GM12878 (cell line): ENCODE data around the gene HNF4A. TPM values are rescaled to one million over a fixed set of nuclear protein-coding genes. Genes with fewer than 3 reads are reported as not detected.

Experiments used
- ATAC-seq: fragments of 200-7000 bp; cut with Tn5 transposase; 3 replicates; pipeline ENCODE4 v1.9.1; 2020; ENCODE audit warnings: mild to moderate bottlenecking, moderate library complexity
- BruUV-seq: library from RNA; stranded (reverse); fragments of 400-500 nt; replicated peaks from 2 replicates; lab custom pipeline; 2021; lab: Mats Ljungman, UMichigan
- CTCF ChIA-PET: fragments of 300-600 bp; sonication (Branson Sonifier 250); formaldehyde crosslinking; extraction: SDS; loops from one replicate; lab custom pipeline; 2021; ENCODE audit warnings: inconsistent platforms; lab: Yijun Ruan, JAX
- POLR2A ChIA-PET: fragments of 350-600 bp; formaldehyde crosslinking; extraction: SDS; loops from one replicate; lab custom pipeline; 2021; ENCODE audit warnings: inconsistent platforms; lab: Charles Lee
- RAD21 ChIA-PET: fragments of 300-600 bp; sonication (Branson Sonifier 250); formaldehyde crosslinking; loops from one replicate; lab custom pipeline; 2023; ENCODE audit warnings: antibody characterized with exemption; ENCODE audit not compliant: unreplicated experiment; lab: Charles Lee
- SMC1A ChIA-PET: fragments of 300-600 bp; sonication (Branson Sonifier 250); formaldehyde crosslinking; loops from one replicate; lab custom pipeline; 2023; ENCODE audit not compliant: unreplicated experiment, uncharacterized antibody; lab: Charles Lee
- DNase-seq: peaks from one replicate; pipeline ENCODE4 v3.0.0-alpha.2; 2011; ENCODE audit warnings: low read depth, low spot score
- FAIRE-seq: peaks from 3 replicates; lab custom pipeline; 2011; peaks lifted over from hg19 to GRCh38; lab: Jason Lieb, UNC
- H2AFZ ChIP-seq: 2 replicates; pipeline ENCODE4 v1.6.0; 2011; ENCODE audit warnings: low read depth, low read length, control low read depth; ENCODE audit not compliant: control insufficient read depth
- H3K27ac ChIP-seq: 2 replicates; pipeline ENCODE4 v1.5.1; 2011; ENCODE audit warnings: control low read depth; ENCODE audit not compliant: control insufficient read depth, insufficient read depth
- H3K27me3 ChIP-seq, 2 experiments: replicated peaks in 1 of 2; 2 replicates each; pipeline versions ENCODE4 v1.6.0 to v1.6.1; 2011; ENCODE audit warnings: low read length in 1 of 2; ENCODE audit not compliant: control insufficient read depth in 2 of 2, insufficient read depth in 2 of 2
- H3K36me3 ChIP-seq, 2 experiments: 2 replicates each; pipeline ENCODE4 v1.5.1; 2011; ENCODE audit warnings: low read length in 1 of 2; ENCODE audit not compliant: control insufficient read depth in 2 of 2, insufficient read depth in 2 of 2
- H3K4me1 ChIP-seq: 2 replicates; pipeline ENCODE4 v1.6.1; 2011; ENCODE audit warnings: mild to moderate bottlenecking, low read length, moderate library complexity, mixed read lengths; ENCODE audit not compliant: control insufficient read depth, insufficient read depth
- H3K4me2 ChIP-seq: 2 replicates; pipeline ENCODE4 v1.6.0; 2011; ENCODE audit warnings: control low read depth; ENCODE audit not compliant: control insufficient read depth, insufficient read depth
- H3K4me3 ChIP-seq: fragments of 200-600 bp; sonication (generic); 2 replicates; pipeline ENCODE4 v1.5.1; 2016
- H3K79me2 ChIP-seq: 2 replicates; pipeline ENCODE4 v1.6.0; 2011; ENCODE audit warnings: low read length; ENCODE audit not compliant: control insufficient read depth, insufficient read depth
- H3K9ac ChIP-seq: 2 replicates; pipeline ENCODE4 v1.8.0; 2011; ENCODE audit warnings: low read length, control low read depth, mixed read lengths; ENCODE audit not compliant: control insufficient read depth, insufficient read depth
- H3K9me3 ChIP-seq: replicated peaks from 3 replicates; pipeline ENCODE4 v1.5.1; 2011; ENCODE audit warnings: mild to moderate bottlenecking, low read length; ENCODE audit not compliant: control insufficient read depth, insufficient read depth
- H4K20me1 ChIP-seq: 2 replicates; pipeline ENCODE4 v1.6.0; 2011; ENCODE audit not compliant: control insufficient read depth, insufficient read depth
- ATF7 ChIP-seq: fragments of 450-650 bp; IDR thresholded peaks from 2 replicates; pipeline ENCODE4 v1.6.1; 2016; ENCODE audit warnings: low read depth, mild to moderate bottlenecking
- BCL11A ChIP-seq: IDR thresholded peaks from 2 replicates; pipeline ENCODE4 v1.6.1; 2011; ENCODE audit warnings: low read depth, low read length
- E4F1 ChIP-seq: fragments of 450-650 bp; IDR thresholded peaks from 2 replicates; pipeline ENCODE4 v1.6.1; 2018; ENCODE audit warnings: borderline replicate concordance, mild to moderate bottlenecking; ENCODE audit not compliant: partially characterized antibody
- IRF3 ChIP-seq: fragments of 450-650 bp; IDR thresholded peaks from 2 replicates; pipeline ENCODE4 v1.6.1; 2014; ENCODE audit warnings: mild to moderate bottlenecking
- KDM1A ChIP-seq: fragments of 200-600 bp; sonication (generic); IDR thresholded peaks from 2 replicates; pipeline ENCODE4 v1.6.1; 2016; ENCODE audit warnings: borderline replicate concordance
- KLF5 ChIP-seq: fragments of 450-650 bp; IDR thresholded peaks from 2 replicates; pipeline ENCODE4 v1.6.1; 2014; ENCODE audit warnings: mild to moderate bottlenecking; ENCODE audit not compliant: partially characterized antibody
- NFYB ChIP-seq: IDR thresholded peaks from 2 replicates; pipeline ENCODE4 v1.6.1; 2011; ENCODE audit warnings: low read depth, mild to moderate bottlenecking, low read length, improper control_type of control experiment, moderate library complexity; ENCODE audit not compliant: insufficient read depth
- RAD21 ChIP-seq: IDR thresholded peaks from 2 replicates; pipeline ENCODE4 v1.6.1; 2011; ENCODE audit warnings: mild to moderate bottlenecking, low read depth, low read length, moderate library complexity; ENCODE audit not compliant: insufficient read depth
- RFX5 ChIP-seq: IDR thresholded peaks from 2 replicates; pipeline ENCODE4 v1.6.1; 2011; ENCODE audit warnings: low read depth, low read length, improper control_type of control experiment
- RUNX3 ChIP-seq: IDR thresholded peaks from 2 replicates; pipeline ENCODE4 v1.6.1; 2012; ENCODE audit warnings: low read length, inconsistent platforms
- ZNF217 ChIP-seq: fragments of 450-650 bp; IDR thresholded peaks from 2 replicates; pipeline ENCODE4 v1.6.1; 2017; ENCODE audit warnings: antibody characterized with exemption, mild to moderate bottlenecking
- WGBS: methylation state at CpG from one replicate; pipeline ENCODE4 v1.1.6; 2016; ENCODE audit warnings: low lambda C conversion rate; ENCODE audit not compliant: insufficient replicate concordance, insufficient coverage; ENCODE audit errors: missing lambda C conversion rate; 5-methylcytosine and 5-hydroxymethylcytosine counted together
- in situ Hi-C: fragments of 300-500 bp; cut with MboI; formaldehyde crosslinking; loops from 9 replicates; pipeline ENCODE4 v1.14.3; 2018; ENCODE audit warnings: mixed read lengths
- intact Hi-C: fragments of 100-400 bp; cut with micrococcal nuclease; formaldehyde crosslinking; loops from one replicate; pipeline ENCODE4 v1.14.2; 2022; ENCODE audit not compliant: unreplicated experiment
- polyA plus RNA-seq, 11 experiments: library from polyadenylated mRNA; depleted of rRNA in 4 of 11; unstranded in 6 of 11; stranded (reverse) in 5 of 11; fragments of >200 nt; fragmentation: Nextera tagmentation in 4 of 11; fragmentation: Illumina TruSeq in 1 of 11; extraction: Ambion mirVana in 4 of 11; extraction: Trizol in 1 of 11; gene quantifications; 1 replicate in 1 of 11; 2 replicates in 10 of 11; pipeline versions ENCODE4 v1.2.1 to v1.2.3, GENCODE V29; 2011 to 2016; ENCODE audit warnings: inconsistent platforms in 2 of 11, missing spikeins in 2 of 11, low read depth in 1 of 11
- total RNA-seq, 4 experiments: library from RNA; depleted of rRNA in 3 of 4; stranded (reverse); fragments of >200 nt in 3 of 4; fragmentation: Illumina TruSeq in 1 of 4; extraction: Trizol in 1 of 4; gene quantifications; 2 replicates each; pipeline versions ENCODE4 v1.2.1 to v1.2.3, GENCODE V29; 2013 to 2021
- TF ChIP-seq, protein P1 (sequence below): IDR thresholded peaks from 2 replicates; pipeline ENCODE4 v1.6.1; 2011; ENCODE audit warnings: borderline replicate concordance, low read depth, mild to moderate bottlenecking, moderate library complexity, low read length; ENCODE audit not compliant: insufficient read depth, poor library complexity, severe bottlenecking

The HNF4A gene
- total and polyA plus RNA-seq, 10 of the 15 experiments (the other 5 are each of a cell fraction or from before 2014, with no cell fraction given): 0.21 TPM; not detected in 9

GRCh38 chr20:44334709-44335108 is 20.8 kb upstream of the HNF4A start:
- BruUV-seq: no TSS peak
- no peak overlapping the region for H3K4me3 ChIP-seq
- no peak overlapping the region for H3K9ac ChIP-seq
- ATAC-seq (no peak), DNase-seq (no peak), FAIRE-seq (no peak)
- H2AFZ ChIP-seq: no peak overlapping the region
- peaks cover 0 to 3% of the 10 kb centered on the region in 2 experiments; a peak in 2 of 4 replicates for H3K27me3 ChIP-seq
- CTCF ChIA-PET: no interaction called here
- H3K79me2 ChIP-seq: no peaks in the 10 kb centered on the region
- H3K4me1 ChIP-seq: no peaks in the 10 kb centered on the region
- no peak overlapping the region for H3K27ac ChIP-seq
- 46% methylated on average over 4 of the region's 4 CpGs for WGBS
- H4K20me1 ChIP-seq: no peaks in the 10 kb centered on the region
- H3K36me3 ChIP-seq: no peaks in the 10 kb centered on the region
- RAD21 ChIA-PET: no interaction called here
- intact Hi-C loops (no loop called here), in situ Hi-C loops (no loop called here)
- H3K9me3 ChIP-seq: no peaks in the 10 kb centered on the region
- H3K4me2 ChIP-seq: no peak overlapping the region
- no peak for TF ChIP-seq ATF7
- TF ChIP-seq, protein P1, sequence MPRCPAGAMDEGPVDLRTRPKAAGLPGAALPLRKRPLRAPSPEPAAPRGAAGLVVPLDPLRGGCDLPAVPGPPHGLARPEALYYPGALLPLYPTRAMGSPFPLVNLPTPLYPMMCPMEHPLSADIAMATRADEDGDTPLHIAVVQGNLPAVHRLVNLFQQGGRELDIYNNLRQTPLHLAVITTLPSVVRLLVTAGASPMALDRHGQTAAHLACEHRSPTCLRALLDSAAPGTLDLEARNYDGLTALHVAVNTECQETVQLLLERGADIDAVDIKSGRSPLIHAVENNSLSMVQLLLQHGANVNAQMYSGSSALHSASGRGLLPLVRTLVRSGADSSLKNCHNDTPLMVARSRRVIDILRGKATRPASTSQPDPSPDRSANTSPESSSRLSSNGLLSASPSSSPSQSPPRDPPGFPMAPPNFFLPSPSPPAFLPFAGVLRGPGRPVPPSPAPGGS: peak; percentile 82
- SMC1A ChIA-PET: no interaction called here
- POLR2A ChIA-PET: no interaction called here

DNA sequence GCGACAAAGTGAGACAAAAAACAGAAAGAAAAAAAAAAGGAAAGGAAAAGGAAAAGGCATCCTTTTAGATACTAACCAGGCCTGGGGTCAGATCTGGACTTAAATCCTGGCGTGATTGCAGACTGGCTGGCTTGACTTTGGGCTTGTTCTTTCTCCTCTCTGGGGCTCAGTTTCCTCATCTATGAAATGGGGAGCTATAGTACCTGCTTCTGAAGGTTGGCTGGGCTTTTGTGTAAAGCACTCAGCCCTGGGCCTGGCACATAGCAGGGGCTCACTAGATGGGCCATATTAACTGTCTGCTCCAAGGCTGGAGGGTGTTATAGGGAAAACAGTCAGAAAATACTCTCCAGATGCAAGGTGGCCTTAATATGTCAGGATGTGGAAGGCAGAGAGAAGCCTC is 19.8 kb upstream of the HNF4A start:
- no TSS peak for BruUV-seq
- no peak overlapping the region for H3K27ac ChIP-seq
- no peak overlapping the region for H3K9ac ChIP-seq
- no peak overlapping the region for H2AFZ ChIP-seq
- ChIA-PET POLR2A (no interaction called here), RAD21 (no interaction called here), SMC1A (no interaction called here), CTCF (no interaction called here)
- in situ Hi-C loops (no loop called here), intact Hi-C loops (no loop called here)
- FAIRE-seq: no peak
- no peak for ATAC-seq
- H4K20me1 ChIP-seq: no peaks in the 10 kb centered on the region
- WGBS: 8% methylated on average over 2 of the region's 2 CpGs
- no peak overlapping the region for H3K4me3 ChIP-seq
- H3K4me2 ChIP-seq: no peak overlapping the region
- H3K27me3 ChIP-seq: peaks cover 0 to 3% of the 10 kb centered on the region in 2 experiments; a peak in 3 of 4 replicates
- DNase-seq: no peak
- no peaks in the 10 kb centered on the region for H3K9me3 ChIP-seq
- no peaks in the 10 kb centered on the region for H3K79me2 ChIP-seq
- H3K36me3 ChIP-seq: no peaks in the 10 kb centered on the region
- H3K4me1 ChIP-seq: no peaks in the 10 kb centered on the region
- no peak for TF ChIP-seq NFYB
- no peak for TF ChIP-seq KLF5
- TF ChIP-seq IRF3: no peak
- no peak for TF ChIP-seq KDM1A
- no peak for TF ChIP-seq RUNX3
- no peak for TF ChIP-seq ZNF217
- TF ChIP-seq E4F1: no peak
- TF ChIP-seq BCL11A: no peak
- no peak for TF ChIP-seq RAD21
- no peak for TF ChIP-seq RFX5
